Endothelial cell of umbilical vein (primary cell): ENCODE measurements around the gene ADGRL3. TPM values are rescaled to one million over a fixed set of nuclear protein-coding genes. Genes with fewer than 3 reads are reported as not detected.

Experiments
- BruUV-seq: library from RNA; stranded (reverse); fragments of 400-500 nt; replicated peaks from 2 replicates; lab custom pipeline; 2021; lab: Mats Ljungman, UMichigan
- CTCF ChIA-PET: fragments of 300-600, 350-600 bp; sonication (Branson Sonifier 250); formaldehyde crosslinking; loops from one replicate; lab custom pipeline; 2021; ENCODE audit warnings: antibody characterized with exemption, inconsistent platforms; lab: Charles Lee
- POLR2A ChIA-PET: fragments of 300-600, 350-600 bp; sonication (Branson Sonifier 250); formaldehyde crosslinking; loops from one replicate; lab custom pipeline; 2021; ENCODE audit warnings: antibody characterized with exemption, inconsistent platforms; lab: Charles Lee
- DNase-seq: peaks from one replicate; pipeline ENCODE4 v3.0.0-alpha.2; 2011; ENCODE audit warnings: low read depth, low spot score
- FAIRE-seq: peaks from 2 replicates; lab custom pipeline; 2011; peaks lifted over from hg19 to GRCh38; lab: Jason Lieb, UNC
- H2AFZ ChIP-seq: 2 replicates; pipeline ENCODE4 v1.6.0; 2012; ENCODE audit warnings: low read depth, low read length, control low read depth, inconsistent platforms
- H3K27ac ChIP-seq: 2 replicates; pipeline ENCODE4 v1.5.1; 2011; ENCODE audit warnings: low read depth, mild to moderate bottlenecking, control low read depth, low read length, moderate library complexity; ENCODE audit not compliant: insufficient read depth
- H3K27me3 ChIP-seq, 2 experiments: 2 replicates each; pipeline versions ENCODE4 v1.6.0 to v1.6.1; 2011; ENCODE audit warnings: low read length in 2 of 2, mixed read lengths in 1 of 2; ENCODE audit not compliant: control insufficient read depth in 2 of 2, insufficient read depth in 2 of 2
- H3K36me3 ChIP-seq, 2 experiments: 2 replicates in 1 of 2; 3 replicates in 1 of 2; pipeline ENCODE4 v1.5.1; 2011; ENCODE audit warnings: low read length in 2 of 2, mild to moderate bottlenecking in 1 of 2, moderate library complexity in 1 of 2; ENCODE audit not compliant: control insufficient read depth in 2 of 2, insufficient read depth in 2 of 2; ENCODE audit errors: extremely low read depth in 1 of 2
- H3K4me1 ChIP-seq: 3 replicates; pipeline ENCODE4 v1.5.1; 2011; ENCODE audit warnings: mild to moderate bottlenecking, low read length; ENCODE audit not compliant: control insufficient read depth, insufficient read depth; ENCODE audit errors: extremely low read depth
- H3K4me2 ChIP-seq: 2 replicates; pipeline ENCODE4 v1.6.1; 2011; ENCODE audit warnings: low read length, control low read depth, mixed read lengths; ENCODE audit not compliant: insufficient read depth
- H3K4me3 ChIP-seq, 3 experiments: fragments of 200-600 bp in 1 of 3; sonication (generic), shearing (Covaris generic) in 1 of 3; replicated peaks in 1 of 3; 2 replicates each; pipeline ENCODE4 v1.5.1; 2011 to 2016; ENCODE audit warnings: control low read depth in 3 of 3, low read length in 3 of 3, mild to moderate bottlenecking in 2 of 3, inconsistent platforms in 1 of 3, low read depth in 1 of 3, moderate library complexity in 1 of 3; ENCODE audit not compliant: insufficient read depth in 1 of 3
- H3K79me2 ChIP-seq: 2 replicates; pipeline ENCODE4 v1.6.0; 2012; ENCODE audit warnings: low read length, inconsistent platforms; ENCODE audit not compliant: control insufficient read depth, insufficient read depth
- H3K9ac ChIP-seq: replicated peaks from 2 replicates; pipeline ENCODE3; 2011; ENCODE audit warnings: low read length, control low read depth; ENCODE audit not compliant: insufficient read depth; ENCODE audit errors: extremely low read depth
- H3K9me1 ChIP-seq: replicated peaks from 3 replicates; pipeline ENCODE4 v1.6.0; 2011; ENCODE audit warnings: mild to moderate bottlenecking, low read length; ENCODE audit not compliant: control insufficient read depth, insufficient read depth; ENCODE audit errors: extremely low read depth
- H3K9me3 ChIP-seq: replicated peaks from 2 replicates; pipeline ENCODE4 v1.5.1; 2012; ENCODE audit warnings: low read length, inconsistent platforms; ENCODE audit not compliant: control insufficient read depth, insufficient read depth
- H4K20me1 ChIP-seq: replicated peaks from 2 replicates; pipeline ENCODE3; 2011; ENCODE audit warnings: mild to moderate bottlenecking, low read length; ENCODE audit not compliant: control insufficient read depth, insufficient read depth; ENCODE audit errors: extremely low read depth
- CTCF ChIP-seq, 2 donors: IDR thresholded peaks; 1 replicate in 1 of 2; 2 replicates in 1 of 2; pipeline ENCODE4 v1.5.1; 2011; ENCODE audit warnings: low read length in 2 of 2, mild to moderate bottlenecking in 2 of 2, moderate library complexity in 2 of 2, control low read depth in 1 of 2, inconsistent platforms in 1 of 2, low read depth in 1 of 2; ENCODE audit not compliant: insufficient read depth in 1 of 2; ENCODE audit errors: extremely low read depth in 1 of 2
- EZH2 ChIP-seq: IDR thresholded peaks from 2 replicates; pipeline ENCODE4 v1.6.1; 2012; ENCODE audit warnings: borderline replicate concordance, low read depth, mild to moderate bottlenecking, moderate library complexity, low read length, inconsistent platforms; ENCODE audit not compliant: severe bottlenecking
- FOS ChIP-seq: IDR thresholded peaks from 2 replicates; pipeline ENCODE4 v1.6.1; 2011; ENCODE audit warnings: mild to moderate bottlenecking, low read length, moderate library complexity, borderline replicate concordance; ENCODE audit not compliant: insufficient read depth
- GATA2 ChIP-seq: IDR thresholded peaks from 2 replicates; pipeline ENCODE4 v1.7.0; 2011; ENCODE audit warnings: low read depth, mild to moderate bottlenecking, moderate library complexity, mixed read lengths, low read length; ENCODE audit not compliant: insufficient read length, insufficient read depth
- JUN ChIP-seq: IDR thresholded peaks from 2 replicates; pipeline ENCODE4 v1.6.1; 2011; ENCODE audit warnings: borderline replicate concordance, low read depth; ENCODE audit not compliant: insufficient read length, insufficient read depth
- MAX ChIP-seq: IDR thresholded peaks from 2 replicates; pipeline ENCODE4 v1.6.1; 2011; ENCODE audit not compliant: insufficient read depth, insufficient read length
- MYC ChIP-seq: IDR thresholded peaks from one replicate; pipeline ENCODE4 v1.6.1; 2011; ENCODE audit warnings: mild to moderate bottlenecking, low read depth, low read length
- POLR2A ChIP-seq: IDR thresholded peaks from 2 replicates; pipeline ENCODE4 v1.6.1; 2012; ENCODE audit warnings: low read depth, mild to moderate bottlenecking, control low read depth, low read length
- POLR2AphosphoS5 ChIP-seq: IDR thresholded peaks from 2 replicates; pipeline ENCODE4 v1.6.1; 2012; ENCODE audit warnings: low read depth, mild to moderate bottlenecking, control low read depth, low read length, moderate library complexity; ENCODE audit not compliant: insufficient read depth
- dilution Hi-C: fragments of 300-500 bp; cut with MboI; formaldehyde crosslinking; loops from one replicate; pipeline ENCODE4 v1.15.0; 2019; ENCODE audit warnings: low sequenced_read_pairs; ENCODE audit not compliant: extremely low pct_ligation_motif_present
- intact Hi-C: fragments of 100-400 bp; cut with micrococcal nuclease; formaldehyde crosslinking; loops from one replicate; pipeline ENCODE4 v1.10.0; 2022
- polyA plus RNA-seq, 4 experiments: library from polyadenylated mRNA; depleted of rRNA in 3 of 4; stranded (reverse) in 3 of 4; unstranded in 1 of 4; fragments of >200 nt; gene quantifications; 2 replicates each; pipeline versions ENCODE4 v1.2.1 to v1.2.3, GENCODE V29; 2011 to 2012; ENCODE audit warnings: missing spikeins in 1 of 4
- total RNA-seq: library from RNA; stranded (reverse); gene quantifications from 2 replicates; pipeline ENCODE4 v1.2.3, GENCODE V29; 2021

ADGRL3 gene
- total and polyA plus RNA-seq, 2 donors (not counting 3 experiments of a cell fraction or from before 2014, with no cell fraction given): not detected

GRCh38 chr4:61919561-61919960, 719.4 kb downstream of the ADGRL3 start:
- dilution Hi-C loops: no loop called here
- TF ChIP-seq FOS (no peak), MYC (no peak), CTCF (IDR thresholded peaks at IDR 0.05; ENCODE audit: extremely low read depth in 1 of 2, insufficient read depth in 1 of 2, low read depth in 1 of 2, low read length in 2 of 2) (no peak), POLR2AphosphoS5 (no peak), MAX (no peak), POLR2A (no peak), GATA2 (no peak), JUN (no peak), EZH2 (no peak)
- Histone ChIP-seq H3K9ac (no peak overlapping the region), H3K9me1 (no peaks in the 10 kb centered on the region), H3K27me3 (no peaks in the 10 kb centered on the region), H3K4me1 (no peaks in the 10 kb centered on the region), H3K4me2 (no peak overlapping the region), H3K9me3 (no peaks in the 10 kb centered on the region), H3K27ac (no peak overlapping the region), H2AFZ (no peak overlapping the region), H3K79me2 (no peaks in the 10 kb centered on the region), H4K20me1 (no peaks in the 10 kb centered on the region), H3K36me3 (no peaks in the 10 kb centered on the region), H3K4me3 (no peak overlapping the region)
- no TSS peak for BruUV-seq
- ChIA-PET POLR2A (no interaction called here), CTCF (no interaction called here)
- DNase-seq: no peak
- FAIRE-seq: no peak
- intact Hi-C loops: no loop called here
